ENCODE data around the gene FNDC8. TPM values are rescaled to one million over a fixed set of nuclear protein-coding genes. Genes with fewer than 3 reads are reported as not detected.
A peak's percentile ranks its signal among the peaks of the same experiment; 100 is the strongest.
"Not testable (repeated sequence)": the region's sequence is repeated elsewhere in the genome, so short reads cannot be mapped to it uniquely, and the experiment has no call there.

FNDC8 gene
- total RNA-seq, 2 experiments from 2014 or later, result not detected

- H3K9me3 Mint-ChIP-seq, result no peaks in the 10 kb centered on the region
- H3K4me3 Mint-ChIP-seq, result no peak overlapping the region
- POLR2A ChIA-PET, result no interaction called here
- DNase-seq, result no peak
- no peaks in the 10 kb centered on the region for H3K27me3 Mint-ChIP-seq
- H3K36me3 Mint-ChIP-seq, result peaks cover 24% of the 10 kb centered on the region
- peaks cover 2% of the 10 kb centered on the region for H3K4me1 Mint-ChIP-seq
- no peak for ATAC-seq (ENCODE audit: low read depth)
- H3K27ac Mint-ChIP-seq, result no peak overlapping the region
Measured at GRCh38 chr17:35103271-35103670, 18.1 kb upstream of the FNDC8 start.

- DNase-seq (no peak), ATAC-seq (ENCODE audit: low read depth) (no peak)
- peaks cover 2% of the 10 kb centered on the region for H3K4me1 Mint-ChIP-seq
- H3K27me3 Mint-ChIP-seq, result no peaks in the 10 kb centered on the region
- no peaks in the 10 kb centered on the region for H3K9me3 Mint-ChIP-seq
- no peak overlapping the region for H3K4me3 Mint-ChIP-seq
- POLR2A ChIA-PET, result no interaction called here
- no peak overlapping the region for H3K27ac Mint-ChIP-seq
- H3K36me3 Mint-ChIP-seq, result peaks cover 16% of the 10 kb centered on the region
Measured at GRCh38 chr17:35104844-35105450, 16.5 kb upstream of the FNDC8 start.

- H3K9me3 Mint-ChIP-seq; H3K27me3 Mint-ChIP-seq; H3K27ac Mint-ChIP-seq; ATAC-seq (ENCODE audit: low read depth); POLR2A ChIA-PET; H3K4me1 Mint-ChIP-seq; DNase-seq; H3K4me3 Mint-ChIP-seq: not testable (repeated sequence)
- peaks cover 23% of the 10 kb centered on the region for H3K36me3 Mint-ChIP-seq
Measured at GRCh38 chr17:35110791-35111190, 10.6 kb upstream of the FNDC8 start.

- Mint-ChIP-seq H3K9me3 (no peaks in the 10 kb centered on the region), H3K27me3 (no peaks in the 10 kb centered on the region), H3K4me3 (no peak overlapping the region), H3K36me3 (peaks cover 25% of the 10 kb centered on the region), H3K4me1 (peaks cover 31% of the 10 kb centered on the region), H3K27ac (peak overlapping the region; percentile 4)
- DNase-seq, result no peak
- POLR2A ChIA-PET, result interaction anchor here (0.6 kb wide), 1 partner anchor 134 kb away, joined by 3 read pairs; no protein-coding TSS in a partner anchor
- ATAC-seq (ENCODE audit: low read depth), result no peak
Measured at GRCh38 chr17:35116845-35117244, 4.6 kb upstream of the FNDC8 start.

GRCh38 chr17:35117984-35118383 is 3.4 kb upstream of the FNDC8 start:
- H3K27me3 Mint-ChIP-seq, result no peaks in the 10 kb centered on the region
- no peaks in the 10 kb centered on the region for H3K9me3 Mint-ChIP-seq
- H3K4me1 Mint-ChIP-seq, result peaks cover 30% of the 10 kb centered on the region
- POLR2A ChIA-PET, result interaction anchor here (1.6 to 2.7 kb wide), 2 partner anchors 8 to 28 kb away, joined by 10 to 15 read pairs; no protein-coding TSS in a partner anchor
- H3K27ac Mint-ChIP-seq, result peak overlapping the region; percentile 90
- peak overlapping the region; percentile 96 for H3K4me3 Mint-ChIP-seq
- ATAC-seq (ENCODE audit: low read depth) (no peak), DNase-seq (no peak)
- peaks cover 24% of the 10 kb centered on the region for H3K36me3 Mint-ChIP-seq

GRCh38 chr17:35119370-35120165 is 1.8 kb upstream of the FNDC8 start, which contains the start of gene RAD51D:
Gene RAD51D, minus strand, starts transcription at chr17:35119860. Its CDS starts 247 bp downstream, at chr17:35119613.
- Mint-ChIP-seq H3K27ac (peak within 1 kb of the TSS; percentile 96), H3K9me3 (no peaks in the 10 kb centered on the region), H3K27me3 (no peaks in the 10 kb centered on the region), H3K4me1 (peaks cover 30% of the 10 kb centered on the region), H3K4me3 (peak within 1 kb of the TSS; percentile 96), H3K36me3 (peaks cover 20% of the 10 kb centered on the region)
- POLR2A ChIA-PET, result interaction anchor here (0.6 to 2.7 kb wide), 9 partner anchors 10 to 689 kb away, joined by 3 to 15 read pairs (median 7); partner anchors contain the start of genes LIG3, RFFL, SLFN12L and TAF15
- peak; percentile 93 for DNase-seq
- peak; percentile 86 for ATAC-seq (ENCODE audit: low read depth)

- H3K27ac Mint-ChIP-seq, result no peak overlapping the region
Measured at GRCh38 chr17:35127751-35128514, 6.5 kb downstream of the FNDC8 start.

GRCh38 chr17:35129154-35129972 is 7.9 kb downstream of the FNDC8 start:
- POLR2A ChIA-PET, result no interaction called here
- H3K4me3 Mint-ChIP-seq, result no peak overlapping the region
- ATAC-seq (ENCODE audit: low read depth) (no peak), DNase-seq (no peak)
- no peak overlapping the region for H3K27ac Mint-ChIP-seq
- H3K27me3 Mint-ChIP-seq, result no peaks in the 10 kb centered on the region
- no peaks in the 10 kb centered on the region for H3K4me1 Mint-ChIP-seq
- no peaks in the 10 kb centered on the region for H3K9me3 Mint-ChIP-seq
- H3K36me3 Mint-ChIP-seq, result peaks cover 4% of the 10 kb centered on the region

More at GRCh38 chr17:35127751-35128514, 6.5 kb downstream of the FNDC8 start:
- POLR2A ChIA-PET, result no interaction called here
- no peaks in the 10 kb centered on the region for H3K9me3 Mint-ChIP-seq
- DNase-seq (no peak), ATAC-seq (ENCODE audit: low read depth) (no peak)
- no peaks in the 10 kb centered on the region for H3K4me1 Mint-ChIP-seq
- no peak overlapping the region for H3K4me3 Mint-ChIP-seq
- H3K36me3 Mint-ChIP-seq, result no peaks in the 10 kb centered on the region
- H3K27me3 Mint-ChIP-seq, result no peaks in the 10 kb centered on the region

- no peaks in the 10 kb centered on the region for H3K9me3 Mint-ChIP-seq
- no peak overlapping the region for H3K4me3 Mint-ChIP-seq
- no peak overlapping the region for H3K27ac Mint-ChIP-seq
- H3K36me3 Mint-ChIP-seq, result peaks cover 6% of the 10 kb centered on the region
- POLR2A ChIA-PET, result no interaction called here
- no peaks in the 10 kb centered on the region for H3K27me3 Mint-ChIP-seq
- no peaks in the 10 kb centered on the region for H3K4me1 Mint-ChIP-seq
- no peak for ATAC-seq (ENCODE audit: low read depth)
- no peak for DNase-seq
Measured at GRCh38 chr17:35129973-35130351, 8.5 kb downstream of the FNDC8 start.

GRCh38 chr17:35130392-35130791 is 9.0 kb downstream of the FNDC8 start:
- Mint-ChIP-seq H3K36me3 (peaks cover 9% of the 10 kb centered on the region), H3K27ac (no peak overlapping the region), H3K9me3 (no peaks in the 10 kb centered on the region), H3K4me3 (no peak overlapping the region), H3K4me1 (no peaks in the 10 kb centered on the region), H3K27me3 (no peaks in the 10 kb centered on the region)
- DNase-seq, result no peak
- POLR2A ChIA-PET, result interaction anchor here (0.5 kb wide), 1 partner anchor 11 kb away, joined by 3 read pairs; no protein-coding TSS in a partner anchor
- ATAC-seq (ENCODE audit: low read depth), result no peak

- Mint-ChIP-seq H3K9me3 (no peaks in the 10 kb centered on the region), H3K36me3 (peaks cover 17% of the 10 kb centered on the region), H3K4me1 (no peaks in the 10 kb centered on the region), H3K27ac (no peak overlapping the region), H3K27me3 (no peaks in the 10 kb centered on the region), H3K4me3 (no peak overlapping the region)
- POLR2A ChIA-PET, result no interaction called here
- DNase-seq, result no peak
- ATAC-seq (ENCODE audit: low read depth), result no peak
Measured at GRCh38 chr17:35132099-35132498, 10.7 kb downstream of the FNDC8 start.

- Mint-ChIP-seq H3K36me3 (peaks cover 19% of the 10 kb centered on the region), H3K27ac (no peak overlapping the region), H3K4me3 (no peak overlapping the region), H3K9me3 (no peaks in the 10 kb centered on the region), H3K27me3 (no peaks in the 10 kb centered on the region), H3K4me1 (no peaks in the 10 kb centered on the region)
- peak; percentile 22 for DNase-seq
- POLR2A ChIA-PET, result no interaction called here
- no peak for ATAC-seq (ENCODE audit: low read depth)
Measured at GRCh38 chr17:35132816-35133550, 11.6 kb downstream of the FNDC8 start.

All from activated naive CD8-positive, alpha-beta T cell treated with anti-CD3 and anti-CD28 coated beads, Interleukin-2, amount 10 ng/mL, durations not matched to agents 7 days and 5 days (primary cell).